HG02870 (cell line): ENCODE data around the gene ZNF569.
"Not testable (repeated sequence)": the region's sequence is repeated elsewhere in the genome, so short reads cannot be mapped to it uniquely, and the experiment has no call there.

Experiments used
- ATAC-seq: cut with Tn5 transposase; IDR thresholded peaks from one replicate; pipeline ENCODE4 v1.9.1; 2021; ENCODE audit warnings: mild to moderate bottlenecking, moderate library complexity; ENCODE audit not compliant: unreplicated experiment

The ZNF569 gene

GRCh38 chr19:37466798-37467607 is at the start of gene ZNF569:
ZNF569 (minus strand) TSS chr19:37467444; CDS start chr19:37444921, 22,523 bp downstream.
- peak; percentile 54 for ATAC-seq

DNA sequence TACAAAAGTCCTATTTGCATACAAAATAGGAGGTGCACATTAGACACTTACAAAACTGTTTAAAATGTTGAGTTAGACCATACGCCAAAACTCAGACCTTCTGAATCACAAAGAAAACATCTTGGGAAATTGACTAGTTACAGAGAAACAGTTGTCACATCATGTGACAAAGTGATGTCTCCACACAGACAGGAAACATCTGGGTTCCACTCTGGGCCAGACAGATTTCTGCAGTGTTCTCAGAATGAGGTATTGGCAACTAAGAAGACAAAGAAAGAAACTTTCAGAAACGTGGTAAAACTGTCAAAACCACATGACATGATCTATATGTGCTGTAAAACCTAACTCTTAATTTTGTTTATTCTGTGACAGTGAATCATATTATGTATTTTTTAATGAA is 46.2 kb upstream of the ZNF569 start:
- ATAC-seq, result no peak

DNA sequence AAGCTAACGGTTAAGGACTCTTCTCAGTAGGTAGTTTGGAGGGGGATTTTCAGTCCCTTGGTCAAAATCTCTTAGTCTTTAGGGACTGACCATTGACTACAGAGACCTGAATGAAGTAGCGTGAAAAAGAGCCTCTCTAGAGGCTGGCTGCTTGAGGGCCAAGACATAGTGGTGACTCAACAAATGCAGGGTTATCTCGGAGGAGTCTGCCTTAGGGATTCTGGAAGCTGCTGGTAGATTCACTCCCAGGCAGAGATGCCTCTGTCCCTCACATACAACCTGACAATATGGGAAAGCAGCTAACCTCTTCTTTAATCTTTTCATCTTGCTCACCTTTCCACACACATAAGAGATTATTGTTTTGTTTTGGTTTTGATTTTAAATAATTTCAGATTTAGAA is 44.6 kb upstream of the ZNF569 start:
- ATAC-seq, result no peak

- no peak for ATAC-seq
These were observed 43.9 kb upstream of the ZNF569 start for GRCh38 chr19:37511186-37511585.

- no peak for ATAC-seq
These were observed 39.9 kb upstream of the ZNF569 start for GRCh38 chr19:37507167-37507464.

DNA sequence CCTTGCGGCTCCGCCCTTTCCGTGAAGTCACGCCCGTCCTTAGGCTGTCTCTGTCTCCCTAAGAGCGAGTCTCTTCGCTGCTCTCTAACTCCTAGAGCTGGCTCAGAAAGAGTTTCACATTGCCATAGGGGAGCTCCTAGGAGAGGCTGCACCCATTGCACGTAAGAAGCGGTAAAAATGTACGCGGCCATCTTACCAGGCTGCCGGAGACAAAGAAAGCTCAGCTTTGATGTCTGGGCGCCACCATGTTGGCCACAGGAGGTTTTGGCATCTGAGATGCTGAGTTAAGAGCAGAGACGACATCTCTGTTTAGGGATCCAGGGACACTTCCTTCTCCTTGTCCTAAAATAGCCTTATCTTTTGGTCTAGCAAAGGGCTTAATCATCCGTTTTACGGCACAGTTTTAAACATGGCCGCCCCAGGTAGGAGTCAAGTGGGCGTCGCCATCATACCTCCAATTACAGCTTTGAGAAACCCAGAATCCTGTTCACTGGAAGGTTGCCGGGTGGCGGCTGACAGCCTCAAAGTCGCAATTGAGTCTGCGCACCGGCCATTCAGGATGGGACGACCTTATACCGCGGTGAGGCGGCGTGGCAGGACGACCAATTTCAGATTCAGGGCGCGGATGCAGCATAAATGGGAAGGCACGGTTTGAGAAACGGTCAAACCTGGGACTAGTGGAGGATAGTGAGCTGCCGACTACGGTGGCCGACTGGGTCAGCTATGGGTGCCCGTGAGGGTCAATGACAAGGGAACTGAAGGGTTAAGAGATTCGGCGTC is 39.3 kb upstream of the ZNF569 start, which contains the start of gene ZNF793:
Gene ZNF793 (plus strand): TSS at position 553 of the 780 bp plus-strand sequence. CDS start 16,501 bp downstream, outside the sequence.
- ATAC-seq, result peak; percentile 82

DNA sequence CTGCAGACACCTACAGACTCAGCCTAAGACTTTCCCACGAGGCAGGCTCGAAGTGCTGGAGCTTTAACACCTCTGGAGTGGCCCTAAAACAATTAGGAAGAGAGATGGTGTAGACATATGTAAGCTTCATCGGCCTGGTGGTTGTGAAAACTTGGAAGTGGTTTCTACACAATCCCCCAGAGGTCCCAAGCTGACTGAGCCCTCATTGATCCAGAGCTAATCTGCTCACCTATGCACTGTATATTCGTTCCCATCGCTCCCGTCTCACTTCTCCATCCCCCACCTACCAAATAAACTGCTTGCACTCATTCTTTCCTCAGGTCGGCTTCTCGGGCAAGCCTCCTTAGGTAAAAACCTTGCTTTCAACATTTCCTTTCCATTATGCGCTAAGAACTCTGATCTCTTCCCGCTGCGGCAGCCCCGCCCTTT is 38.7 kb upstream of the ZNF569 start:
- peak; percentile 21 for ATAC-seq

DNA sequence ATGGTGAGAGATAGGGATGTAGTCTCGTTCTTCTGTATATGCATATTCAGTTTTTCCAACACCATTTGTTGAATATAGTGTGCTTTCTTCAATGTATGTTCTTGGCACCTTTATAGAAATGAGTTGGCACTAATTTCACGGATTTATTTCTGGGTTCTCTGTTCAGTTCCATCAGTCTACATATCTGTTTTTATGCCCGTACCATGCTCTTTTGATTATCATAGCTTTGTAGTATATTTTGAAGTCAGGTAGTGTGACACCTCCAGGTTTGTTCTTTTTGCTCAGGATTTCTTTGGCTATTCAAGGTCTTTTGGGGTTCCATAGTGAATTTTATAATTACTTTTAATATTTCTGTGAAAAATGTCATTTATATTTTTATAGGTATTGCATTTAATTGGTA is 25.0 kb upstream of the ZNF569 start:
- ATAC-seq, result no peak

DNA sequence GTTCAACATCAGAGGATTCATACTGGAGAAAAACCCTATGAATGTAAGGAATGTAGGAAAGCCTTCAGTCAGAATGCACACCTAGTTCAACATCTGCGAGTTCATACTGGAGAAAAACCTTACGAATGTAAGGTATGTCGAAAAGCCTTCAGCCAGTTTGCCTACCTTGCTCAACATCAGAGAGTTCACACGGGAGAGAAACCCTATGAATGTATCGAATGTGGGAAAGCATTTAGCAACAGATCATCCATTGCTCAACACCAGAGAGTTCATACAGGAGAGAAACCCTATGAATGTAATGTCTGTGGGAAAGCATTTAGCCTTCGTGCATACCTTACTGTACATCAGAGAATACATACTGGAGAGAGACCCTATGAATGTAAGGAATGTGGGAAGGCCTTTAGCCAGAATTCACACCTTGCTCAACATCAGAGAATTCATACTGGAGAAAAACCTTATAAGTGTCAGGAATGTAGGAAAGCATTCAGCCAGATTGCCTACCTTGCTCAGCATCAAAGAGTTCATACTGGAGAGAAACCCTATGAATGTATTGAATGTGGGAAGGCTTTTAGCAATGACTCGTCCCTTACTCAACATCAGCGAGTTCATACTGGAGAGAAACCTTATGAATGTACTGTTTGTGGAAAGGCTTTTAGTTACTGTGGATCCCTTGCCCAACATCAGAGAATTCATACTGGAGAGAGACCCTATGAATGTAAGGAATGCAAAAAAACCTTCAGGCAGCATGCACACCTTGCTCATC is 17.3 kb upstream of the ZNF569 start:
- ATAC-seq, result no peak

GRCh38 chr19:37472165-37472564 is 4.9 kb upstream of the ZNF569 start:
- no peak for ATAC-seq

DNA sequence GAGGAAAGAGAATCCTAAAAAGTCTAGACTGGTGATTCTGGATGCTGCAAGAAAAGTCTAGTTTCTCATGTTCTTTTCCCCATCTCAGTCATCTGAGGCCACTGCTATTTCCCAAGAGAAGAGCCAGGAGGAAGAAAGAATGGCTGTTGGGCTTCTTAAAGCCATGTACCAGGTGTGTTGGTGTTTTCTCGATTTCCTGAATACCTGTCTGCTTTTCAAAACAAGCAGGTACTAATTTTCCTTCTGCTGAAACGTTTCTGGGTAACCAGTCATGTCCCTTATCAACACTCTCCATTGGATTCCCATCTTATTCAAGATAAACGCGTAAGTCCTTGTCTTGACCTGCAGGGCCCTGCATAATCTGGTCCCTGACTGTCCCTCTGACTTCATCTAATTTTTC is 3.0 kb upstream of the ZNF569 start:
- no peak for ATAC-seq

DNA sequence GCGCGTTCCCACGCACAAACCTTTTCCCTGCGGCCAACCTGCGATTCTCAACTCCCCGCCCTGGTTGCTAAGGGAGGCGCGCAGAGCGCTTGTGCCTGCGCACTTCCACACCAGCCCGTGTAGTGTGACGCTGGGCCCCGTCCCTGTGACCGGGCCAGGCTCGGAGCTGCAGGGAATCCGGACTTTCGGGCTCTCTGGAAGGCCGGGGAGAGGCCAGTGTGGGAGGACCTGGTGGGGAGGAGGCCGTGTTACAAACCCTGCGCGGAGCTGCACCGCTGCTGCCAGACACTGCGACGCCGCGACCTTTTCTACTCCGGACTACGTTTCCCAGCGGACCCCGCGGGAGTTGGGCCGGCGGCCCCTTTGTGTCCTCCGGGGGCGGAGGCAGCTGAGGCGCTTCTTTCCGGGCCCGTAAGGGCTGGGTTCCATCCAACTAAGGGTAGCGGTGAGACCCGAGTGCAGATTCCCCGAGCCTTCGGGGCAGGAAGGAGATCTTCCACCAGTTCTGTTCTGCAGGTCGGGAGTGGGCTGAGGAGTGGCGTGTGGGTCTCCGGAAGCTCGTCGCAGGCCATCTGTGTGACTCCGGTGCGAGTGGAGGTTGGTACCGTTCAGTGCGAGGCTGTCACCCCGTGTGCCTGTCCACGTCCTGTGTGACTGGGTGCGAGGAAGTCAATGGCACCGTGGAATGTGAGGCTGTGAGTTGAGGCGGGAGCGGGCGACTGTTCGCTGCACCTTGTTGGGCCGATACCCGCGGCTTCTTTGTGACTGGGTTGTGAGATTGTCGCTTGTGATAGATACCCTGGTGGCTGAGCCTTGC is 1.9 kb upstream of the ZNF569 start, which contains the start of gene ZNF570:
Gene ZNF570 (plus strand): TSS at position 396 of the 817 bp plus-strand sequence. CDS start 999 bp downstream, outside the sequence.
- peak; percentile 55 for ATAC-seq

DNA sequence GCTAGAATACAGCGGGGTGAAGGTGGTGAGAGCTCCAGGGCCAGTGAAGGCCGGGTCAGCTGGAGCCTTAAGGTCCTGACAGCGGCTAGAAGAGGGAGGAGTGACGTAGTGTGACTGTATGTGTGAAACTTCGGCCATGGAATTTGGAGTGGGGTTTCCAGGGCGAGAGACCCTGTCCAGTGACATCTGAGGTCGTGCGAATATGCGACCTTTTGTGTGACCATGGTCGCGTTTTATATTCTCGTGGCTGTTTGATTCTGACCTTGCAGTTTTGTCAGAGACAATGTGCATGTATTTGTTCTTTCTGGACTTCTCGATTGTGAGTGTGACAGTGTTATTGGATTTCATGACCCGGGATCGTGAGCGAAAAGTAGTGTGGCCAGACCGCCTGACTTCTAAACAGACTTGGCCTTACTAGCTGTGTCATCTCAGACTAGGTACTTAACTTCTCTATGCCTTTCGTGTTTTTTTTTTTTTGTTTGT is 405 bp upstream of the ZNF569 start:
- no peak for ATAC-seq

DNA sequence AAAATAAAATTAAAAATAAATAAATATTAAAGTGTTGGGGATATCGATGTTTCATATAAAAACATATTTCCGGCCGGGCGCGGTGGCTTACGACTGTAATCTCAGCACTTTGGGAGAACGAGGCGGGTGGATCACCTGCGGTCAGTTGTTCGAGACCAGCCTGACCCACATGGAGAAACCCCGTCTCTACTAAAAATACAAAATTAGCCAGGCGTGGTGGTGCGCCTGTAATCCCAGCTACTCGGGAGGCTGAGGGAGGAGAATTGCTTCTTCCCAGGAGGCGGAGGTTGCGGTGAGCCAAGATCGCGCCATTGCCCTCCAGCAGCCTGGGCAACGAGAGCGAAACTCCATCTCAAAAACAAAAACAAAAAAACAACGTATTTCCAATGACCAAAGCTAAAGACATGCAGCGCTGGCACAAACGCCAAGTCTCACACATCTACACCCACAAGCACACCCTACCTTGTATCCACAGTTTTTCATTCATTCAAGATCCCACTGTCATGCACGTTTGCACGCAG is 907 bp downstream of the ZNF569 start:
- no peak for ATAC-seq

- no peak for ATAC-seq
These were observed 14.6 kb downstream of the ZNF569 start for GRCh38 chr19:37452500-37453245.

DNA sequence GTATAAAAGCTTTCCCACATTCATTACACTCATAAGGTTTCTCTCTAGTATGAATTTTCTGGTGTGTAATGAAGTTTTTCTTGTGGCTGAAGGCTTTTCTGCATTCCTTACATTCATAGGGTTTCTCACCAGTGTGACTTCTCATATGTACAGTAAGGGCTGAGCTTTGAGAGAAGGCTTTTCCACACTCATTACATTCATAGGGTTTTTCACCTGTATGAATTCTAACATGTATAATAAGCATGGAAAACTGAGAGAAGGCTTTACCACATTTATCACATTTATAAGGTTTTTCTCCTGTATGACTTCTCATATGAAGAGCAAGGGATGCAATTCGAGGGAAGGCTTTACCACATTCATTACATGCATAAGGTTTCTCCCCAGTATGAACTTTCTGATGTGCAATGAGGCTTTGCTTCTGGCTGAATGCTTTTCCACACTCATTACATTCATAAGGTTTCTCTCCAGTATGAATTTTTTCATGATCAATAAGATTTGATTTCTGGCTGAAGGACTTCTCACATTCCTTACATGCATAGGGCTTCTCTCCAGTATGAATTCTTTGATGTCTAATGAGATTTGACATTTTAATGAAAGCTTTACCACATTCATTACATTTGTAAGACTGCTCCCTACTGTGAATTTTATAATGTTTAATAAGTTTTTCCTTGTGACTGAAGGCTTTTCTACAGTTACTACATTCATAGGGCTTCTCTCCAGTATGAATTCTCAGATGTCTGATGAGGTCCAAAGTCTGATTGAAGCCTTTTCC is 53.7 kb downstream of the ZNF569 start:
- ATAC-seq, result no peak

GRCh38 chr19:37412700-37413099 is 54.5 kb downstream of the ZNF569 start:
- no peak for ATAC-seq

DNA sequence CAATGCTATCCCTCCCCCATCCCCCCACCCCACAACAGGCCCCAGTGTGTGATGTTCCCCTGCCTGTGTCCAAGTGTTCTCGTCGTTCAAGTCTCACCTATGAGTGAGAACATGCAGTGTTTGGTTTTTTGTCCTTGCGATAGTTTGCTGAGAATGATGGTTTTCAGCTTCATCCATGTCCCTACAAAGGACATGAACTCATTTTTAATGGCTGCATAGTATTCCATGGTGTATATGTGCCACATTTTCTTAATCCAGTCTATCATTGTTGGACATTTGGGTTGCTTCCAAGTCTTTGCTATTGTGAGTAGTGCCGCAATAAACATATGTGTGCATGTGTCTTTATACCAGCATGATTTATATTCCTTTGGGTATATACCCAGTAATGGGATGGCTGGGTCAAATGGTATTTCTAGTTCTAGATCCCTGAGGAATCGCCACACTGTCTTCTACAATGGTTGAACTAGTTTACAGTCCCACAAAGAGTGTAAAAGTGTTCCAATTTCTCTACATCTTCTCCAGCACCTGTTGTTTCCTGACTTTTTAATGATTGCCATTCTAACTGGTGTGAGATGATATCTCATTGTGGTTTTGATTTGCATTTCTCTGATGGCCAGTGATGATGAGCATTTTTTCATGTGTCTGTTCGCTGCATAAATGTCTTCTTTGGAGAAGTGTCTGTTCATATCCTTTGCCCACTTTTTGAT is 61.0 kb downstream of the ZNF569 start:
- ATAC-seq, result not testable (repeated sequence)
